Tongue (tissue), 3 donors: ENCODE measurements around the gene HTR3E. TPM values are rescaled to one million over a fixed set of nuclear protein-coding genes. Genes with fewer than 3 reads are reported as not detected.

Experiments
- DNase-seq: peaks from one replicate; pipeline ENCODE4 v3.0.0-alpha.2; 2015
- small RNA-seq: library from RNA; depleted of rRNA; stranded (forward); fragments of <200 nt; gene quantifications from one replicate; pipeline ENCODE3, GENCODE V24; 2014; ENCODE audit warnings: low replicate concordance
- total RNA-seq: library from RNA; depleted of rRNA; stranded (reverse); fragments of >200 nt; gene quantifications from one replicate; pipeline ENCODE4 v1.2.3, GENCODE V29; 2014

Gene HTR3E
- total RNA-seq, 1 donor from 2014 or later, result not detected

- DNase-seq, result no peak
Observed at GRCh38 chr3:184155644-184156521, 59.0 kb downstream of the HTR3E start.

- DNase-seq, result peak; percentile 90
Observed at GRCh38 chr3:184156522-184156955, 59.7 kb downstream of the HTR3E start.

Small RNA genes within 50 kb of the gene (small RNA-seq; reads per million reads assigned to genes)
- gene RF00019, result not detected

Other genes starting within 250 kb of the HTR3E start
- 41.9 TPM for gene PARL, start 212.2 kb upstream of the HTR3E start, total RNA-seq
- 58.7 TPM for gene ABCC5, start 79.2 kb upstream of the HTR3E start, total RNA-seq
- gene HTR3D, start 65.3 kb upstream of the HTR3E start, total RNA-seq, result not detected
- gene HTR3C, start 44.0 kb upstream of the HTR3E start, total RNA-seq, result not detected
- 54.9 TPM for gene EIF2B5, start 38.3 kb downstream of the HTR3E start, total RNA-seq
- 49.7 TPM for gene DVL3, start 58.3 kb downstream of the HTR3E start, total RNA-seq
- 161 TPM for gene AP2M1, start 77.8 kb downstream of the HTR3E start, total RNA-seq
- gene ABCF3, start 89.1 kb downstream of the HTR3E start, total RNA-seq, result 77.6 TPM
- not detected for gene VWA5B2, start 132.5 kb downstream of the HTR3E start, total RNA-seq
- gene ALG3, start 151.9 kb downstream of the HTR3E start, total RNA-seq, result 19.6 TPM
- 0.62 TPM for gene EEF1AKMT4, start 152.6 kb downstream of the HTR3E start, total RNA-seq
- not detected for gene CAMK2N2, start 164.5 kb downstream of the HTR3E start, total RNA-seq
- gene ECE2, start 179.0 kb downstream of the HTR3E start, total RNA-seq, result not detected
- 280 TPM for gene PSMD2, start 202.2 kb downstream of the HTR3E start, total RNA-seq
- gene EIF4G1, start 217.5 kb downstream of the HTR3E start, total RNA-seq, result 209 TPM
- gene FAM131A, start 240.5 kb downstream of the HTR3E start, total RNA-seq, result 26.9 TPM